D721Med (cell line): ENCODE data around the gene BPIFA1.

ENCODE experiments used
- DNase-seq: peaks from one replicate; pipeline ENCODE4 v3.0.0; 2011; ENCODE audit warnings: low spot score; ENCODE audit not compliant: insufficient read length
- FAIRE-seq: peaks from 2 replicates; lab custom pipeline; 2011; peaks lifted over from hg19 to GRCh38; lab: Jason Lieb, UNC
- TF ChIP-seq, protein P1 (sequence below): IDR thresholded peaks from 2 replicates; pipeline ENCODE4 v1.5.1; 2012; ENCODE audit warnings: mild to moderate bottlenecking, control low read depth; ENCODE audit not compliant: insufficient read depth; ENCODE audit errors: missing control alignments

BPIFA1 gene

DNA sequence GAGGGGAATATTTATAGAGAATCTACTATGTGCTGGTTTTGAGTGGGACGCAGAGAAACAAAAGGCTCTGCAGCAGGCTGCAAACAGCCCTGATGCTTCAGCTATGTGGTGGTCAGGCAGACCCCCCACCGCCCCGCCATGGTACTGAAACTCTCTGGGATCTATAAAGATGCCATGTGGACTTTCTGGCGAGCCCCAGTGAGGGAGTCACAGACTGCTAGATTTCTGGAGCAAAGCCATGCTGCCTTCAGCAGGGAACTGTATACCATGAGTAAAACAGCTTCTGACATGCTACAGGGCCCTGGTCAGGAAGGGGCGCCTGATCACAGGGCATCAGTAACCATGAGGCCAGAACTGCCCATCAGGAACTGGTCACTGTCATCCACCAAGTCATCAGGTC, 28.0 kb downstream of the BPIFA1 start:
- TF ChIP-seq, protein P1, sequence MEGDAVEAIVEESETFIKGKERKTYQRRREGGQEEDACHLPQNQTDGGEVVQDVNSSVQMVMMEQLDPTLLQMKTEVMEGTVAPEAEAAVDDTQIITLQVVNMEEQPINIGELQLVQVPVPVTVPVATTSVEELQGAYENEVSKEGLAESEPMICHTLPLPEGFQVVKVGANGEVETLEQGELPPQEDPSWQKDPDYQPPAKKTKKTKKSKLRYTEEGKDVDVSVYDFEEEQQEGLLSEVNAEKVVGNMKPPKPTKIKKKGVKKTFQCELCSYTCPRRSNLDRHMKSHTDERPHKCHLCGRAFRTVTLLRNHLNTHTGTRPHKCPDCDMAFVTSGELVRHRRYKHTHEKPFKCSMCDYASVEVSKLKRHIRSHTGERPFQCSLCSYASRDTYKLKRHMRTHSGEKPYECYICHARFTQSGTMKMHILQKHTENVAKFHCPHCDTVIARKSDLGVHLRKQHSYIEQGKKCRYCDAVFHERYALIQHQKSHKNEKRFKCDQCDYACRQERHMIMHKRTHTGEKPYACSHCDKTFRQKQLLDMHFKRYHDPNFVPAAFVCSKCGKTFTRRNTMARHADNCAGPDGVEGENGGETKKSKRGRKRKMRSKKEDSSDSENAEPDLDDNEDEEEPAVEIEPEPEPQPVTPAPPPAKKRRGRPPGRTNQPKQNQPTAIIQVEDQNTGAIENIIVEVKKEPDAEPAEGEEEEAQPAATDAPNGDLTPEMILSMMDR = no peak
- FAIRE-seq = no peak
- no peak for DNase-seq

DNA sequence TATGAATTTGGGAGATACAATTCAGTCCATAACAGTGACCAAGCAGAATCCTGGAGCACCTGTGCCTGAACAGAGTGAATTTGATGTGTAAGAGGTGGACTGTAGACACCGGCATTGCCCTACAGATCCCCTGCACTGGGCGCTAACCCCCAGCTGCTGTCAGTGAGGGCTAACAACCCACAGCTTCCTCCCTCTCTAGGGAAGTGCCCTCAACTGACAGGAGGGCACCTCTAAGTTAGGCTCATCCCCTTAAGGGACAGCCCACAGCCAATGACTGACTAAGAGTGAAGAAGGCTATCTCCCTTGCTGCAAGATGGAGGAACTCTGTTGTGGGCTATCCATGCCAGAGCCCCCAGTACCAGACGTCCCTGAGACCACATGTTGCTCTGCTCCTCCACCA, 31.9 kb downstream of the BPIFA1 start:
- TF ChIP-seq, protein P1 = no peak
- FAIRE-seq (no peak), DNase-seq (no peak)

DNA sequence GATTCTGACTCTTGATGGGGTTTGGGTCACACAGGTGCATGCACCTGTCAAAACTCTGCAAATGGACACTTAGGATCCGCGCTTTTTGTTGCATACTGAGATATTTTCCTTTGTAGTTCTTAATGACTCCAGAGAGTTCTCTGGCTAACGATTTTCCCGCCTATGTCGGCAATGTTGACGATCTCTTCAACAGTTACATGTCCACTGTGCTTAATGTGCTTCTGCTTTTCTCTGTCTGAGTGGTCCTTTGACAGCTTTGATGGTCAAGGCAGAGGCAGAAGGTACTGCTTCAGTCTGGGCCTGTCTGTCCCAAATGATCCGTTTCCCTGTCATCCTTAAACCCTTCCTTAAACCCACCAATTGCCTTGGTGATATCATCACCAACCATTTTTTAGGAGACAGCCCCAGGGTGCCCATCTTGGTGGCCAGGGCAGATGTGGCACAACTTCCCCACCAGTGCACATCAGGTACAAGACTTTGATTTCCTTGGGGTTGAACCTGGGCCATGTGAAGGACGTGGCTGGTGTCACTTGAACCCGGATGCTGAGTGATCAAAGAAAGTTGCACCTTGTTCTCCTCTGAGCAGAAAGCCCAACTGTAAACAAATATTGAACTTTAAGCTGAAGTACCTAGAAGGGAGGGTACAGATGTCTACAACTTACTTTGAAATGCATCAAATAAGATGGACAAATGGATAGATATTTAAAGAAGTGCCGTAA, 36.5 kb downstream of the BPIFA1 start:
- TF ChIP-seq, protein P1 = no peak
- FAIRE-seq (no peak), DNase-seq (no peak)

DNA sequence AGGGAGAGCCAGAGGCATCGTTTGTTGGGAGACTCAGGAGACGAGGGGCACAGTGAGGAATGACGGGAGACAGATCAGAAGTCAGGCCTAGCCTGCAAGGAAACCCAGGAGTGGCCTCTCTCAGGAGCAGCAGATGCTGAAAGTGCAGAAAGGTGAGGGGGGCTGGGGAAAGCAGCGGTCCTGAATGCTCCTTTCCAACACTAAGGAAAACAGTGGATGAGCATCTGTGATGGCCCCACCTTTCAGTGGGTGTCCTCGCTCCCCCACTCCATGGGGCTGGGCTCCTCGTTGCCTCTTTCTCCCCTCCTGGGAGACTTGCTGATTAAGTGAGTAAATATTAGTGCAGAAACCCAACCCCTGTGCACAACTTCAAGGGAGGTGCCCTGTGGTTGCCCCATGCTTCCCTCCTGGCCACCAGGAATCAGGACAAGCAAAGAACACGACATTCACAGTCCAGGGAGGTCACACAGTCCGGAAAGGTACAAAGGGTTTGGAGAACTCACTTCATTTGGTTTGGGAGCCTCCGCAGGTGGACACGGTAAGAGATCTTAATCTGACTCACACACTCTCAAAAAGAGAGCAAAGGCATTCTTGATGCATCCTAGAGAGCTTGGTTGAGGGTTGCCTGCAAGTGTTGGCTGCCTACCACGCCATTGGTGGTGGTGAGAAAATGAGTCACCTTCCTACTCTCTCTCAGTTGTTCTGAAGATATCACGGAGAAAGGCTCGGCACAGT, 37.5 kb downstream of the BPIFA1 start:
- no peak for FAIRE-seq

DNA sequence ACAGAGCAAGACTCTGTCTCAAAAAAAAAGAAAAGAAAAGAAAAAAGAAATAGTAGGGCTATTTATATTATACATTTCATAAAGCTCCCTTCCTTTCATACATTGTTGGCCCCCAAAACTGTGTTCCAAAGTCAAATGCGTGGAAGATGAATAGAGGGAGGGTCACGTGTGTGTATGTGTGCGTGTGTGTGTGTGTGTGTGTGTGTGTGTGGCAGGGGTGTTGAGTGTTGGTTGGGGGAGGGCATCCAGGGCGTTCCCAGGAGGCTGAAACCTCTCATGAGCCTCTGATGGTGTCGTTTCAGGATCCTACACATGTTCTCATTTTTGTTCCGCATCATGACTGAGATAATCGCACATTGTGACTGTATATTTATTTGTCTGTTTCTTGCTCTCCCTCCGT, 39.4 kb downstream of the BPIFA1 start:
- TF ChIP-seq, protein P1 = no peak
- DNase-seq = no peak
- no peak for FAIRE-seq

More for the DNA sequence above, 37.5 kb downstream of the BPIFA1 start:
- no peak for DNase-seq
- TF ChIP-seq, protein P1 = no peak

DNA sequence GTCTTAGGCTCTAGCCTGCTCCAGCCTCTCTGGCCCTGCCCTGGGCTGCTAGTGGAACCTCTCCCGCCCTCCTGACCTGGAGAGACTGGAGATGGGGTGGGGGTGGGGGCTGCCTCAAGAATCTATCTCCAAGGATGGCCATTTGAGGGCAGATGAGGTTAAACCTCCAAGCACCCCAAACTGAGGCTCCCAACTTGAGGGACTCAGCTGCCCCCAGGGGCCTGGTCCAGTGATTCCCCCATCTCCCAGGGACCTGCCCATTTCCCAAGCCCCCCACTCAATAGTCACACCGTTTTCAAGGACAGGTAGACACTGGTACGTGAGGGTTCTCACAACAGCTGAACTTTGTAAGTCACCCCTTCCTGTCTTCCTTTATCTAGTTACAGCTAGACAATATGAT, 40.1 kb downstream of the BPIFA1 start:
- FAIRE-seq = no peak
- TF ChIP-seq, protein P1 = no peak
- DNase-seq = no peak
